Parathyroid adenoma (tissue), 2 donors: ENCODE results near the gene APOM.

Experiments
- H2AFZ ChIP-seq: fragments of 300-600 bp; sonication (generic); one replicate; pipeline ENCODE4 v1.7.0; 2017; ENCODE audit warnings: antibody characterized with exemption, mild to moderate bottlenecking
- H3K27ac ChIP-seq: fragments of 300-600 bp; sonication (generic); one replicate; pipeline ENCODE4 v1.7.0; 2017
- H3K27me3 ChIP-seq: fragments of 300-600 bp; sonication (generic); one replicate; pipeline ENCODE4 v1.7.0; 2017; ENCODE audit warnings: low read length; ENCODE audit not compliant: control insufficient read depth, insufficient read depth
- H3K36me3 ChIP-seq: fragments of 300-600 bp; sonication (generic); one replicate; pipeline ENCODE4 v1.7.0; 2017; ENCODE audit warnings: low read length; ENCODE audit not compliant: control insufficient read depth, insufficient read depth
- H3K4me1 ChIP-seq: fragments of 300-600 bp; sonication (generic); one replicate; pipeline ENCODE4 v1.7.0; 2017; ENCODE audit warnings: control low read depth
- H3K4me2 ChIP-seq: fragments of 300-600 bp; sonication (generic); one replicate; pipeline ENCODE4 v1.7.0; 2017; ENCODE audit warnings: low read length
- H3K4me3 ChIP-seq: fragments of 300-600 bp; sonication (generic); one replicate; pipeline ENCODE4 v1.7.0; 2017; ENCODE audit warnings: low read depth, low read length
- H3K79me2 ChIP-seq: fragments of 300-600 bp; sonication (generic); one replicate; pipeline ENCODE4 v1.7.0; 2017; ENCODE audit warnings: control low read depth
- H3K9ac ChIP-seq: fragments of 300-600 bp; sonication (generic); one replicate; pipeline ENCODE4 v1.7.0; 2017; ENCODE audit warnings: mild to moderate bottlenecking
- H3K9me3 ChIP-seq: fragments of 300-600 bp; sonication (generic); one replicate; pipeline ENCODE4 v1.7.0; 2017; ENCODE audit warnings: low read length; ENCODE audit not compliant: control insufficient read depth
- TF ChIP-seq, protein P1 (sequence below): fragments of 300-600 bp; sonication (generic); IDR thresholded peaks from one replicate; pipeline ENCODE4 v1.7.0; 2017; ENCODE audit warnings: antibody characterized with exemption, mild to moderate bottlenecking
- donor health status: primary hyperparathyroidism.

Gene APOM

DNA sequence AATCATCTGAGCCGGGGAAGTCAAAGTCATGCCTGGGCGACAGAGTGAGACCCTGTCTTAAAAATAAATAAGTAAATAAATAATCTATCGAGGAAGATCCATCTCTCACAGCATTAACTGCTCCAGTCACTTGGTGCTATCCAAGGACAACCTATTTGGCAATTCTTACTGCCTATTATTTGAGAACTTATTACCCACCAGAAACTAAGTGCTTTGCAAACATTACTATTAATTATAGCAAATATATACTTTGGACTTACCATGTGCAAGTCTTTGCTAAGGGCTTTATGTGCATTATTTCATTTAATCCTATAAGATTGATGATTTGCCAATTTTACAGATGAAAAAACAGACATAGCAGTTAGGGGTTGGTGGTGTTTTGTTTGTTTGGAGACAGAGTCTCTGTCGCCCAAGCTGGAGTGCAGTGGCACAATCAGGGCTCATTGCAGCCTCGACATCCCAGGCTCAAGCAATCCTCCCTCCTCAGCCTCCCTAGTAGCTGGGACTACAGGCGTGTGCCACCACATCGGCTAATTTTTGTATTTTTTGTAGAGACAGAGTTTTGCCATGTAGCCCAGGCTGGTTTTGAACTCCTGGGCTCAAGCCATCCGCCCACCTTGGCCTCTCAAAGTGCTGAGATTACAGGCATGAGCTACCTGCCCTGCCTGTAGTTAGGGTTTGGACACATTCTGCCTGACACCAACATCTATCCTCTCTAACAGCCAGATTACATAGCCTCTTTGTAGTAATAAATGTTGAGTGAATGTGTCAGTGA, 933 bp upstream of the APOM start:
- Histone ChIP-seq H3K27ac (no peak overlapping the region), H3K27me3 (no peaks in the 10 kb centered on the region), H3K9ac (no peak overlapping the region), H3K79me2 (peaks cover 31% of the 10 kb centered on the region), H3K4me1 (peaks cover 16% of the 10 kb centered on the region), H3K36me3 (no peaks in the 10 kb centered on the region), H2AFZ (no peak overlapping the region), H3K9me3 (no peaks in the 10 kb centered on the region), H3K4me2 (no peak overlapping the region), H3K4me3 (no peak overlapping the region)
- TF ChIP-seq, protein P1, sequence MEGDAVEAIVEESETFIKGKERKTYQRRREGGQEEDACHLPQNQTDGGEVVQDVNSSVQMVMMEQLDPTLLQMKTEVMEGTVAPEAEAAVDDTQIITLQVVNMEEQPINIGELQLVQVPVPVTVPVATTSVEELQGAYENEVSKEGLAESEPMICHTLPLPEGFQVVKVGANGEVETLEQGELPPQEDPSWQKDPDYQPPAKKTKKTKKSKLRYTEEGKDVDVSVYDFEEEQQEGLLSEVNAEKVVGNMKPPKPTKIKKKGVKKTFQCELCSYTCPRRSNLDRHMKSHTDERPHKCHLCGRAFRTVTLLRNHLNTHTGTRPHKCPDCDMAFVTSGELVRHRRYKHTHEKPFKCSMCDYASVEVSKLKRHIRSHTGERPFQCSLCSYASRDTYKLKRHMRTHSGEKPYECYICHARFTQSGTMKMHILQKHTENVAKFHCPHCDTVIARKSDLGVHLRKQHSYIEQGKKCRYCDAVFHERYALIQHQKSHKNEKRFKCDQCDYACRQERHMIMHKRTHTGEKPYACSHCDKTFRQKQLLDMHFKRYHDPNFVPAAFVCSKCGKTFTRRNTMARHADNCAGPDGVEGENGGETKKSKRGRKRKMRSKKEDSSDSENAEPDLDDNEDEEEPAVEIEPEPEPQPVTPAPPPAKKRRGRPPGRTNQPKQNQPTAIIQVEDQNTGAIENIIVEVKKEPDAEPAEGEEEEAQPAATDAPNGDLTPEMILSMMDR, result no peak

DNA sequence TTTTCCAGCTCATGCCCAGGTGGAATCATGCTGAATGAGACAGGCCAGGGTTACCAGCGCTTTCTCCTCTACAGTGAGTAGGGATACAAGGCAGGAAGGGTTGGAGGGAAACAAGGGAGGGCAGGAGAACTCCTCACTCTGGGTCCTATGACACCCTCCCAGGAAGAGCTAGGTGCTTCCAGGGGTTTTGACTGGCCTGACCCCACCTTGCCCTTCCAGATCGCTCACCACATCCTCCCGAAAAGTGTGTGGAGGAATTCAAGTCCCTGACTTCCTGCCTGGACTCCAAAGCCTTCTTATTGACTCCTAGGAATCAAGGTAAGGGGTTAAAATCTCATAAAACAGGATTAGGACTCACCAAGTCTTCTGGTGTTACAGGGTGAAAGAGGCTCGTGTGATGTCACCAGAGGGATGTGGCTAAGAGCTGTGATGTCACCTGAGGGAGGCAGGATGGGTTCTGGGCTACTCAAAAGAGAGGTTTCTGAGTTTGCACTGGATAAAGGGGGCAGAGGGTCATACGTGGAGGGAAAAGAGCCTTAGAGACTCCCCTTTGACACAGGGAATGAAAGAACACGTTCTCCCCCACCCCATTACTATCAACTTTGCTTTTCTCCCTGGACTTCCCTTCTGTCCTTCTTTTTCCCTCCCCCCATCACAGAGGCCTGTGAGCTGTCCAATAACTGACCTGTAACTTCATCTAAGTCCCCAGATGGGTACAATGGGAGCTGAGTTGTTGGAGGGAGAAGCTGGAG, 1.9 kb downstream of the APOM start:
- TF ChIP-seq, protein P1, result no peak
- no peak overlapping the region for H3K9ac ChIP-seq
- peaks cover 29% of the 10 kb centered on the region for H3K79me2 ChIP-seq
- no peaks in the 10 kb centered on the region for H3K36me3 ChIP-seq
- H3K27ac ChIP-seq, result no peak overlapping the region
- no peaks in the 10 kb centered on the region for H3K9me3 ChIP-seq
- no peaks in the 10 kb centered on the region for H3K27me3 ChIP-seq
- H2AFZ ChIP-seq, result no peak overlapping the region
- peaks cover 12% of the 10 kb centered on the region for H3K4me1 ChIP-seq
- H3K4me3 ChIP-seq, result no peak overlapping the region
- H3K4me2 ChIP-seq, result no peak overlapping the region

DNA sequence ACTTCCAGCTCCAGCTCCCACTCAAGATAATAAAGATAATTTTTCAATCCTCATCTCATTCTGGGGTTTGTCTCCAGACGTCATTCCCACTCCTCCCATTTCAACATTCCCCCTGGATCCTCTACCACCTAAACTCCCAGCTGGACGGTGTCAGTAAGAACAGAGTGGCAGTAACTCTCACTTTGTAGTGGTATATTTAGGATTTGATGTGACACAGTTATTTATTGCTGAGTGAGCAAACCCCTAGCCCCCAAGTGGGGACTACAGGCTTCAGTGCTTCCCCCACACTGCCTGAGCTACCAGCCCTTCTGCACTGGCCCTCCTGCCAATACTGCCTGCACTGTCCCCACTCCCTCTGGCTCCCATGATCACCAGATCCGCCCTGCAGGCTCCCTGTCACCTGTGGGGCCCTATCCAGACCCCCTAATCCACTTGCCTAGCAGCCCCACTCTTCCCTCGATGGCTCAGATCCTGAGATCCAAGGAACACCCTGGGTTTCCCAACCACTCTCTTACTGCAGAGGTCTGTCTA, 2.5 kb downstream of the APOM start:
- H3K4me2 ChIP-seq, result peak overlapping the region; percentile 37
- no peak overlapping the region for H3K27ac ChIP-seq
- no peak overlapping the region for H3K9ac ChIP-seq
- peaks cover 29% of the 10 kb centered on the region for H3K79me2 ChIP-seq
- no peak overlapping the region for H3K4me3 ChIP-seq
- no peaks in the 10 kb centered on the region for H3K27me3 ChIP-seq
- TF ChIP-seq, protein P1, result no peak
- no peaks in the 10 kb centered on the region for H3K36me3 ChIP-seq
- H2AFZ ChIP-seq, result no peak overlapping the region
- no peaks in the 10 kb centered on the region for H3K9me3 ChIP-seq
- H3K4me1 ChIP-seq, result peaks cover 12% of the 10 kb centered on the region

DNA sequence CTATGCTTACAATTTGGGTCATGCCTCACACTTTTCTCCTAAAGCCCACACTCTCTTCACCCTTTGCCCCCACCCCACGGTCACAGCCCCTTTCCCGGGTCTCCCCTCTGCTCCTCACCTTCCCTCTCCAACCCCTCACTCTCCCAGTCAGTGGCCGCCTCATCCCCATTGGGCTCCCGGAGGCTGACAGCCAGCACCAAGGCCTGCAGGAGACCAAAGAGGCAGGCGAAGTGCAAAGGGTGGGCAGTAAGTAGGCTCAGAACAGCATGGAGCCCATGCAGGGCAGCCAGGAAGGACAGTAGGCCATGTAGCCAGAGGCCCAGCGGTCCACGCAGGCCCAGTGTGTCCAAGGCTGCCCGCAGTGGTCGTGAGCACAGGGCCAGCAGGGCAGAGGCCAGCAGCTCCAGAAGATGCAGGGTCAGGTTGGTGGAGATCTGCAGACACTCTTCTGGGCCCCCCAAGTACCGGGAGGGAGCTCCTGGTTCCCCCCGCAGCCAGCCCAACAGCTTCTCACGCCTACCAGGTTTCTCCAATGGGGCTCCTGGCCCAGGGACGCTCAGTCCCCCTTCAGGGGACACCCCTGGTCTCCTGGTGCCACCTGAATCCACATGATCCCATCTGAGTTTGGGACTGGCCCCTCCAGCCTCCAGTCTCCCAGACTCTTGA, 3.4 kb downstream of the APOM start:
- peak overlapping the region; percentile 82 for H3K4me2 ChIP-seq
- no peaks in the 10 kb centered on the region for H3K36me3 ChIP-seq
- no peaks in the 10 kb centered on the region for H3K27me3 ChIP-seq
- H3K9me3 ChIP-seq, result no peaks in the 10 kb centered on the region
- TF ChIP-seq, protein P1, result no peak
- H3K27ac ChIP-seq, result peak overlapping the region; percentile 91
- H3K4me1 ChIP-seq, result peaks cover 14% of the 10 kb centered on the region
- H3K79me2 ChIP-seq, result peaks cover 30% of the 10 kb centered on the region
- H3K4me3 ChIP-seq, result peak overlapping the region; percentile 87
- H2AFZ ChIP-seq, result no peak overlapping the region
- H3K9ac ChIP-seq, result no peak overlapping the region
